CD4-positive, alpha-beta T cell treated with Interleukin-6 at 100 ng/mL for 8 hours (primary cell): ENCODE results near the gene RPL6.
"Not testable (repeated sequence)": the region's sequence is repeated elsewhere in the genome, so short reads cannot be mapped to it uniquely, and the experiment has no call there.

Experiments used
- DNase-seq: peaks from one replicate; pipeline ENCODE4 v3.0.0-alpha.2; 2020; ENCODE audit warnings: mixed read lengths, low spot score

RPL6 gene

DNA sequence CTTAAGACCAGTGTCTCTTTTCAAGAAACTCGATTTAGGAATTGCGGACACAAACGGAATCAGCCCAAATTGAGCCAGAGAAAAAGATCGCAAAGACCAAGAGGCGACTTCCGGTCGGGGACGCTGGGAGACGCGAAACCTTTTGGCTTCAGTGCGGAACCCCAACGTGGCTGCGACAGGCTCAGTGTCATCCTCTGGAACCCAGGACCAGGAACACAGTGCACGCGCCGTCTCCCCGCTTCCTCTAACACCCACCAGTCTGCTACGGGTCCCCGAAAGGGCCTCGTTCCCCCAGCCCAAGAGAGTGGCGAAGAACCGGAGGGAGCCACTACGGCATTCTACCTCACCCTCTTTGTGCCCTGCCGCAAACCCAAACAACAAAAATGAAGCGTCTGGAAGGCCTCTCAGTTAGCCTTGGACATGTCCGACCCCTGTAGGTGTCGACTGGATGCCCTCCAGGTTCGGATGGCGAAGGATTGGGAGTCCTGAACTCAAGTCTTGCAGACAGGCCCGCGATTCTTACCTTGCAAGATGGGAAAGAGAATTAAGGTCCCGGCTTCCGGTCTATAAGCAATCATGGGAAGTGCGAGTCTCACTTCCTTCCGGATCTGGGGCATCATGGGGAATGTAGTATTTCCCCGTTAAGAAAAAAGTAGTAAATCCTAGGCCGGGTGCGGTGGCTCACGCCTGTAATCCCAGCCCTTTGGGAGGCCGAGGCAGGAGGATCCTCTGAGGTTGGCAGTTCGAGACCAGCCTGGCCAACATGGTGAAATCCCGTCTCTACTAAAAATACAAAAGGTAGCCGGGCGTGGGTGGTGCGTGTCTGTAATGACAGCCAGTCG lies at the start of gene RPL6:
RPL6 (minus strand) TSS at position 542 of the 842 bp plus-strand sequence. CDS start 949 bp downstream, outside the sequence.
- DNase-seq = peak; percentile 85

DNA sequence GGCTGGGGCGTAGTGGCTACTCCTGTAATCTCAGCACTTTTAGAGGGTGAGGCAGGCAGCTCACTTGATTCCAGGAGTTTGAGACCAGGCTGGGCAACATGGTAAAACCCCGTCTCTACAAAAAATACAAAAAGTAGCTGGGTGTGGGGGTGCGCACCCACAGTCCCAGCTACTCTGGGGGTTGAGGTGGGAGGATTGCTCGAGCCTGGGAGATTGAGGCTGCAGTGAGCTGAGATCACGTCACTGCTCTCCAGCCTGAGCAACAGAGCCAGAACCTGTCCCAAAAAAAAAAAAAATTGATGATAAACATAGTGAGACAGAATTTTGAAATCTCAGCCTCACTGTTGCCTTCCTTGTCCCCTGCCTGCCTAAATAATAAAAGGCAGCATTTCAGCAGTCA lies 49.3 kb upstream of the RPL6 start:
- no peak for DNase-seq

DNA sequence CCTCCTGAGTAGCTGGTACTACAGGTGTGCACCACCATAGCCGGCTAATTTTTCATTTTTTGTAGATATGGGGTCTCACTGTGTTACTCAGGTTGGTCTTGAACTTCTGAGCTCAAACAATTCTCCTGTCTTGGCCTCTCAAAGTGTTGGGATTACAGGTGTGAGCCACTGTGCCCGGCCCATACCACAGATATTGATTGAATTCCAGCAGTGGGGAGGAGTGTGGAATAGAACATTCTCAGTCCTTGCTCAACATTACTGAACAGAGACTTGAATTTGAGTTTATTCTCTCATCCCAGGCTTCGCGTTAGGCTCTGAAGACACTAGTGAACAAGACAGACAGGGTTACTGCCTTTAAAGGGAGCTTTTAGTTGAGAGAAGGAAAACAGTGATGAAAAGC lies 48.9 kb upstream of the RPL6 start:
- no peak for DNase-seq

DNA sequence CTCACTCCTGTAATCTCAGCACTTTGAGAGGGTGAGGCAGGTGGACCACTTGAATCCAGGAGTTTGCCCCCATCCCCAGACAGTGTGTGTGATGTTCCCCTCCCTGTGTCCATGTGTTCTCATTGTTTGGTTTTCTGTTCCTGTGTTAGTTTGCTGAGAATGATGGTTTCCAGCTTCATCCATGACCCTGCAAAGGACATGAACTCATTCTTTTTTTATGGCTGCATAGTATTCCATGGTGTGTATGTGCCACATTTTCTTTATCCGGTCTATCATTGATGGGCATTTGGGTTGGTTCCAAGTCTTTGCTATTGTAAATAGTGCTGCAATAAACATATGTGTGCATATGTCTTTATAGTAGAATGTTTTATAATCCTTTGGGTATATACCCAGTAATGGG lies 47.7 kb upstream of the RPL6 start:
- DNase-seq = not testable (repeated sequence)

DNA sequence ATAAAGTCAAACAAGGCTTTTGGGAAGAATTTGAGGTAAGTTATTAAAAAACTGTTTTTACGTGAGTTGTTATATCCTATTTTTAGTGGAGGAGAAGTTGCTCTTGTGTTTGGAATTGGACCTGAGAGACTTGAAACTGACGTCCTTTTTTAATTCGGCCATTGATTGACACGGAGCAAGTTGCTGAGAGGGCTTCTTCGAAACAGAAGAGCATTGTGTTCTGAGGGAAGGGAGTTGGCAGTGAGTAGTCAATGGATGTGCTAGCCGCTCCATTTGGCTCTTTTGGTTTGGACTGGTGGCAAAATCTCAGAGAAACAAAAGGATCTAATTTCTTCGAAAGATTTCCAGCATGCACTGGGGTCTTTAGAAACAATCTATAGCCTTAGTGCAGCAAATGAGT lies 46.6 kb upstream of the RPL6 start:
- DNase-seq = no peak

DNA sequence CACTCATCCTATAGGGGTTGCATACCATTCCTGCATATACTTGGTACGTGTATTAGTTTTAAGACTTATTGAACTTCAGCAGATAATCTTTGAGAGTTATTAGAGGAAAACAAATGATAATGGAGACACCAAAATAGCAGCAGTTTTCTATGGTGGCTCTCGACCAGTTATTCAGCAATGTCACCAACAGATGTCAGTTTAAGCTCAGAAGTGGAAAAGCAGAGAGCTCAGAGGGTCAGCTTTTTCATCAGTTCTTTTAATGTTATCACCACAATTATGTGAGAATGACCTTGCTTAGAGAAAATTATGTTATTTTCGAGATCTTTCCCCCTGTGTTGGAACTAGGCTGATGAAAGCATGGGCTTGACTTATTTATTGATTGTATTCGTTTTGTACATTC lies 41.3 kb upstream of the RPL6 start:
- no peak for DNase-seq

DNA sequence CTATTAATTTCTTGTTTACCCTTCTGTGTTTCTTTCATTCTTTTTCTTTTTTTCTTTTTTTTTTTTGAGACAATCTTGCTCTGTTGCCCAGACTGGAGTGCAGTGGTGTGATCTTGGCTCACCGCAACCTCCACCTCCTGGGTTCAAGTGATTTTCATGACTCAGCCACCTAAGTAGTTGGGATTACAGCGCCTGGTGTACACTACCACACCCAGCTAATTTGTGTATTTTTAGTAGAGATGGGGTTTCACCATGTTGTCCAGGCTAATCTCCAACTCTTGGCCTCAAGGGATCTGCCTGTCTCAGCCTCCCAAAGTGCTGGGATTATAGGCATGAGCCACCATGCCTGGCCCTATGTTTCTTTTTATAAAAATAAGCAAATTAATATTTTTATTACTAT lies 38.8 kb upstream of the RPL6 start:
- DNase-seq = not testable (repeated sequence)

DNA sequence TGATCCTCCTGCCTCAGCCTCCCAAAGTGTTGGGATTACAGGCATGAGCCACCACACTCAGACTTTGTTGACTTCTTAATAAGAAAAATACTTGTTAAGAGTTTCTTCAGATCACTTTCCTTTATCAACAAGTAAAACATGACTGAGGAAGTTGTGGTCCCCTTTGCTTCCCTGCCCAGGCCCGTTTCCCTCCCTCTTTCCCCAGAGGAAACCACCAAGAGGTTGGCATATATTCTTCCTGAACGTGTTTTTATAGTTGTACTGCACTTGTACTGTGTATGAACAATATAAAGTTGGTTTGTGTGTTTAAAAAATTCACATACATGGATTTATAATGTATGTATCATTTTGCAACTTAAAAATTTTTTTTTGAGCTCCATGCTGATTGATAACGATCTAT lies 37.7 kb upstream of the RPL6 start:
- no peak for DNase-seq

DNA sequence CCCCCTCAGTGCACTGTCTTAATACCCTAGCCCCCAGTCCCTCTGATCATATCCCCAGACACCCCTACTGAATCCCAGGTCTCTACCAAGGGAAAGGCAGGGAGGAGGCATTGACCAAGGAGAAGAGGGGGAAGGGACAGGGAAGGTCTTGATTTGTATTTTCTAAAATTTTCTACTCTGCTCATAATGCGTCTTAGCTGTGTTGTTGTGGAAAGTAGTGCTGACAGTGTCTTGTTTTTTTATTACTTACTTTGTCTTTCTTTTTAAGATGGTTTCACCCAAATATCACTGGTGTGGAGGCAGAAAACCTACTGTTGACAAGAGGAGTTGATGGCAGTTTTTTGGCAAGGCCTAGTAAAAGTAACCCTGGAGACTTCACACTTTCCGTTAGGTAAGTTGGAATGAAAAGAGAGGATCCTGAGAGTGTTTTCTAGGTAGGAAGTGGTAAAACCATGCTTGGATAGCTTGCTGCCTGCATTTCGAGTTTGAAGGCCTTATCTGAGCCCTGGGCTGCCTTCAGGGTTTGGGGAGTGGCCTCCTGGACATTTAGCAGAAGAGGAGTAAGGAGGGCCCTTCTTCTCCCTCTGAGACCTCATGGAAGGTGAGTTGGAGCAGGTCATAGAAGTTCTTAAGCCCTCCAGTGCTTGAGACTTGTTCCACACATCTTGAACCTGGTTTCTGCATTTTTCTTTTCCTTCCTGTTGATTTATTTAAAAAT lies 36.8 kb upstream of the RPL6 start:
- no peak for DNase-seq

DNA sequence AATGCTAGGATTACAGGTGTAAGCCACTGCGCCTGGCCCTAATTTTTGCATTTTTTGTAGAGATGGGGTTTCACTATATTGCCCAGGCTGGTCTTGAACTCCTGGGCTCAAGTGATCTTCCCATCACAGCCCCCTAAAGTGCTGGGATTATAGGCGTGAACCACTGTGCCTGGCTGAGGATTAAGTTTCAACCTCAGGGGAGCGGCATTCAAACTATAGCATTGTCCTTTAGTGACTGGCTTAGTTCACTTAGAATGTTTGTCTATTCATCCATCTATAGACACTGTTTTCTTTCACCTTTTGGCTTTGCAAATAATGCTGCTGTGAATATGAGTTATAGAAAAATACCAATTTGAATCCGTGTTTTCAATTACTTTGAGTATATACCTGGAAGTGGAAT lies 34.5 kb upstream of the RPL6 start:
- DNase-seq = no peak

DNA sequence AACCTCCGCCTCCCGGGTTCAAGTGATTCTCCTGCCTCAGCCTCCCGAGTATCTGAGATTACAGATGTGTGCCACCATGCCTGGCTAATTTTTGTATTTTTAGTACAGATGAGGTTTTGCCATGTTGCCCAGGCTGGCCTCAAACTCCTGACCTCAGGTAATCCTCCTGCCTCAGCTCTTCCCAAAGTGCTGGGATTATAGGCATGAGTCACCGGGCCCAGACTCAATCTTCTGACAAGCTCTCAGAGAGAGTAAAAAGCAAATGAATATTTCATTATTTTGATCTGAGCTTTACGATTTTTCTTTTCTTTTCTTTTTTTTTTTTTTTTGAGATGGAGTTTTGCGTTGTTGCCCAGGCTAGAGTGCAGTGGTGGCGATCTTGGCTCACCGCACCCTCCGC lies 31.2 kb upstream of the RPL6 start:
- DNase-seq = not testable (repeated sequence)

DNA sequence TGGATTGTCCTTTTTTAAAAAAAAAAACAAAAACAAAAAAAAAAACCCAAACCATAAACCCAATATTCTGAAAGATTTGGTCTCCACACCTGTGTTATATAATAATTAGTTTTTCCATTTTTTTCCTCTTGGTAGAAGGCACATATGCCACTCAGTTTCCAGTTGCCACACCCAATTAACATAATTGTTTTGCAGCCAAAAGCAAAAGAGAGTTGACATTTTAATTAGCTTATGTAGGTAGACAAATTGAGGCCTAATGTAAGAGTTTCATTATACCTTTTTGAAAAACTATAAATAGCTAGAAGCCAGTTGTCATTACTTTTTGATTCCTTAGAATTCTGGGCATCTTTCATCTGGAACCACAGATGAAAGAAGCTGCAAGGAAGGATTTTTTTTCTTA lies 30.4 kb upstream of the RPL6 start:
- DNase-seq = no peak

DNA sequence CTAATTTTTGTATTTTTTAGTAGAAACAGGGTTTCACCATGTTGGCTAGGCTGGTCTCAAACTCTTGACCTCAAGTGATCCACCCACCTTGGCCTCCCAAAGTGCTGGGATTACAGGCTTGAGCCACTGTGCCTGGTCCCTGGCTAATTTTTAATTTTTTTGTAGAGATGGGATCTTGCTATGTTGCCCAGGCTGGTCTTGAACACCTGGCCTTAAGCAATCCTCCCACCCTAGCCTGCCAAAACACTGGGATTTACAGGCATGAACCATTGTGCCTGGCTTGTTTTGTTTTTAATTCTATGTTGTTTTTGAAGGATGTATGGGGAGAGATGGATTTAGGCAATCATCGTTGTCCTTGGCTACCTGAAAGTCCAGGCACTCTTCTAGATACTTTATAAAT lies 29.2 kb upstream of the RPL6 start:
- DNase-seq = not testable (repeated sequence)

DNA sequence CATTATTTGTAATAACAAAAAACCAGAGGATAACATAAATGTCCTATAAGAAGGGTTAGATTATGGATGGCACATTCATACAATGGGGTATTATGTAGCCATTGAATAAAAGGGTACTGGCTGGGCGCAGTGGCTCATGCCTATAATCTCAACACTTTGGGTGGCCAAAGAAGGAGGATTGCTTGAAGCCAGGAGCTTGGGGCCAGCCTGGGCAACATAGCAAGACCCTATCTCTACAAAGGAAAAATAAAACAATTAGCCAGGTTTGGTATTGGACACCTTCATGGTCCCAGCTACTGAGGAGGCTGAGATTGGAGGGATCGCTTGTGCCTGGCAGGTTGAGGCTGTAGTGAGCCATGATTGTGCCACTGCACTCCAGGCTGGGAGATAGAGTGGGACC lies 24.1 kb upstream of the RPL6 start:
- DNase-seq = no peak

DNA sequence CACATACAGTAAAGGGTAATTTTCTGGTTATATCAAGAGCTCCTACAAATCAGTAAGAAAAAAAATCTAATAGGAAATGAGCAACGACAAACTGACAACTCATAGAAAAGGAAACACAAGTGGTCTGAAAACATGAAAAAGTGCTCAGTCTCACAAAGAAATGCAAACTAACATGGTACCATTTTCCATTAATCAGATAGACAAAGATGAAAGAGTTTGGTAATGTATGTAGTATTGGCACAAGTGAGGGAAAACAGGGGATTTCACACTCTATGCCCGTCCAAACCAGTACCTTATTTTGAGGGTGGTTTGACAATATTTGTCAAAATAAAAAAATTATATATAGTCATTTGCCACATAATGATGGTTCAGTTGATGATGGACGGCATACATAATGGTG lies 22.6 kb upstream of the RPL6 start:
- DNase-seq = no peak

DNA sequence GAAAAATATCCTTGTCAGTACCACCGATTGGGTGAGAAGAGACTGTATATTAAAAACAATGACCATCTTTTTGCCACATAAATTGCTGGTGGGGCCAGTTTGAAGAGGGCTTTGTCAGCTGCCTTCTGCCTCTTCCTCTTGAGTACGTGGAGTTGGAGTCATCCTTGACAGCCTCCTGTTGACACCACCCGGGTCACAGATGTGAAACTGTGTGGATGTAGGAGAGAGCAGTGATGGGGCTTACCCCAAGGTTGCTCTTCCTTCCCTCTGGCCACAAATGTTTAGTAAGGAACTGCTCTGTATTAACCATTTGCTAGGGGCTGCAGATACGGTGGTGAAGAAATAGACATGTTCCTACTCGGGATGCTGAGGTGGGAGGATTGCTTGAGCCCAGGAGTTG lies 21.5 kb upstream of the RPL6 start:
- DNase-seq = no peak

DNA sequence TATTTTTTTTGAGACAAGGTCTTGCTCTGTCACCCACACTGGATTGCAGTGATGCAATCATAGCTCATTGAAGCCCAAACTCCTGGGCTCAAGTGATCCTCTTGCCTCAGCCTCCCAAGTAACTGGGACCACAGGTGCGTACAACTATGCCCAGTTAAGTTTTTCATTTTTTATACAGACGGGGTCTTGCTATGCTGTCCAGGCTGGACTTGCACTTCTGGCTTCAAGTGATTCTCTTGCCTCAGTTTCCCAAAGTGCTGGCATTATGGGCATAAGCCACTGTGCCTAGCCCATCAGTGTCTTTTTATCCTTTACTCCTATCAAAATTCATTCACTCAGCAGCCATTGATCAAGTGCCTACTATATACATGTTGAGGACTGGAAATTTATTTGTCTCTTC lies 18.4 kb upstream of the RPL6 start:
- no peak for DNase-seq

DNA sequence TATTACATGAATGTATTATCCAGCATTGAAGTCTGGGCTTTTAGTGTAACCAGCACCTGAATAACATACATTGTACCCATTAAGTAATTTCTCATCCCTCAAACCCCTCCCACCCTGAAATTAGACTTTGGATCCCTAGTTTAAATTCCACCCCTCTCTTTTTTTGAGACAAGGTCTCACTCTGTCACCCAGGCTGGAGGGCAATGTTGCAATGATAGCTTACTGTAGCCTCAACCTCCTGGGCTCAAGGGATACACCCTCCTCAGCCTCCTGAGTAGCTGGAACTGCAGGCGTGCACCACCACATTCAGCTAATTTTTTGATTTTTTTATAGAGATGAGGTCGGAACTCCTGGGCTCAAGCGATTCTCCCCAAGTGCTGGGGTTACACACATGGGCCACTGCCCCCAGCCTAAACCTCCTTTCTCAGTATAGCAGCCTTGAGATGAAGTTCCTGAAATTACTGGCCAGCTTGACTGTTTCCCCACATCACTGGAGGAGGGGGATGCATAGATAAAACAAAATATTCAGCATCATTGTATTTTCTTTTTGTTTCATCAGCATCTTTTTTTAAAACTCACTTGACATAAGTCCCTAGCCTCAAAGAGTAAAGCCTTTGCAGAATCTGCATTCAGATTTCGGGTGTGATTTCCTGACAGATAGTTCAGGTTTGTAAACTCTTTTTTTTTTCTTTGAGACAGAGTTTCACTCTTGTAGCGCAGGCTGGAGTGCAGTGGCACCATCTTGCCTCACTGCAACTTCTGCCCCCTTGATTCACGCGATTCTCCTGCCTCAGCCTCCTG lies 16.4 kb upstream of the RPL6 start:
- DNase-seq = no peak

DNA sequence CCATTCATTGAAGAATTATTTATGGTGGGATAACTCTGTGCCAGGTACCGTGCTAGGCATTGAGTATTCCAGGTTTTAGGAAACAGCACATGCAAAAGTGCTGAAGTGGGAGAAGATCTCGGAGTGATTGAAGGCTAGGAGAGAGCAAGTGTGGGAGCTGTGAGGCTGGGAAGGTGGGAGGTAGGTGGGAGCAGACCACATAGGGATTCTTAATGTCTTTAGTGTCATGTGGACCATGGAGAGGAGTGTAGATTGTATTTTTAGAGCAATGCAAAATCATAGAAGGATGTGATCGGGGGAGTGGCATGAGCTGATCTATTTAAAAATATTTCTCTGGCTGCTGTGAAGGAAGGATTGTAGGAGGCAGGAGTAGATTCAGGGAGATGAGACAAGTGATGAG lies 14.7 kb upstream of the RPL6 start:
- no peak for DNase-seq

DNA sequence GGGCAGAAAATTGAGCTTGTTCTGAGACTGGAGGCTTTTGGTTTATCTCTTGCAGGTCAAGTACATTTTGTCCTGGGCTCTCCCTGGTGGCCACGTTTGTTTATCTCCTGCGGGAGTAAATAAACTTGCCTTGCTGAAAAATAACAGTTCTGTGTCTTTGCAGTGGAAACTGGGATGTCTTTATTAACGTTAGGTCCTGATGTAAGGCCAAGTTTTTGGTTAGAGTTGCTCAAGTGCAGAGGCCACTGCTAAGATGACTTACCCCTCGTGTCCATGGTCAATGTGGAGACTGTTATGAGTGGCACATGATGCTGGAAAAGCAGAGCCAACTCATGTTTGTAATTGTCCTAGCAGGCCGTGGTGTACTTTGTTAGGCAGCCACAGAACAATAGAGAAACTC lies 13.1 kb upstream of the RPL6 start:
- DNase-seq = no peak

DNA sequence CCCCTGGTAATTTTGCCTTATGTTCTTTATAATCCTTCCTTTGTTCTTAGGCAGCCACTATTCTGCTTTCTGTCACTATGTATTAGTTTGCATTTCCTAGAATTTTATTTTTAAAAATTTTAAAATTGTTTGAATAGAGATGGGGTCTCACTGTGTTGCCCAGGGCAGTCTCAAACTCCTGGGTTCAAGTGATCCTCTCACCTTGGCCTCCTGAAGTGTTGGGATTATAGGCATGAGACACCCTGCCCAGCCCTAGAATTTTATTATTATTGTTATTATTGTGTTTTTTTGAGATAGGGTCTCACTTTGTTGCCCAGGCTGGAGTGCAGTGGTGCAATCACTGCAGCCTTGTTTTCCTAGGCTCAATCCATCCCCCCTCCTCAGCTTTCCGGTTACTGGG lies 12.0 kb upstream of the RPL6 start:
- no peak for DNase-seq

DNA sequence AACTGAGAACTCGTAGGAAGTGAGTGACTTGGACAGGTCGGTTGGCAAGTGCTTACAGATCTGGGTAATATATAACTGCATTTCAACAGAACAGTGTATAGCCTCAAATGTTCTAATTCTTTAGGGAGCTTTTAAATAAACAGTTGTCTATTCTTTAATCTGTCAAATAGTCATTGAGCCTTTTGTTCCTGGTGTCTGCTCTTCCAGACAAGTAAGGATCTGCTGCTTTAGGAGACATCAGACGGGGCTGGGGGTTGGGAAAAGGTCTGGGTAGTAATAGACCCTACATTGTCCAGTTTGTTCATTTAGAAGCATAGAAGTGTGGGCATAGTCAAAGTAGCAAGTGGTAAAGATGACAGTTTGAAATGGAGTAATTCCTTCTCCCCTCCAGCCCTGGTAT lies 11.3 kb upstream of the RPL6 start:
- no peak for DNase-seq
